ES-I3 (cell line): ENCODE data around the gene LGALS7.

ENCODE experiments used
- H3K36me3 ChIP-seq: 2 replicates; pipeline ENCODE4 v1.6.1; 2013; ENCODE audit warnings: mild to moderate bottlenecking, low read length, control low read depth, moderate library complexity; ENCODE audit not compliant: insufficient read depth
- H3K4me1 ChIP-seq: 2 replicates; pipeline ENCODE4 v1.6.1; 2013; ENCODE audit warnings: mild to moderate bottlenecking, control low read depth, low read length; ENCODE audit not compliant: insufficient read depth
- H3K9ac ChIP-seq: 2 replicates; pipeline ENCODE4 v1.6.1; 2013; ENCODE audit warnings: low read depth, mild to moderate bottlenecking, low read length, moderate library complexity
- H3K9me3 ChIP-seq: 2 replicates; pipeline ENCODE4 v1.6.1; 2013; ENCODE audit warnings: mild to moderate bottlenecking, low read length, moderate library complexity; ENCODE audit not compliant: control insufficient read depth, insufficient read depth

LGALS7 gene

GRCh38 chr19:38743394-38744297 is 29.7 kb downstream of the LGALS7 start:
- Histone ChIP-seq H3K4me1 (no peaks in the 10 kb centered on the region; the same call in 1 of the 2 replicates), H3K9me3 (no peaks in the 10 kb centered on the region), H3K9ac (no peak overlapping the region), H3K36me3 (no peaks in the 10 kb centered on the region)

GRCh38 chr19:38742906-38743305 is 30.4 kb downstream of the LGALS7 start:
- Histone ChIP-seq H3K9ac (no peak overlapping the region), H3K4me1 (no peaks in the 10 kb centered on the region; the same call in 1 of the 2 replicates), H3K9me3 (no peaks in the 10 kb centered on the region), H3K36me3 (no peaks in the 10 kb centered on the region)

- Histone ChIP-seq H3K4me1 (no peaks in the 10 kb centered on the region; the same call in 1 of the 2 replicates), H3K9me3 (no peaks in the 10 kb centered on the region), H3K9ac (no peak overlapping the region), H3K36me3 (no peaks in the 10 kb centered on the region)
These were observed 31.0 kb downstream of the LGALS7 start for GRCh38 chr19:38742296-38742695.

- Histone ChIP-seq H3K36me3 (no peaks in the 10 kb centered on the region), H3K9me3 (no peaks in the 10 kb centered on the region), H3K9ac (no peak overlapping the region), H3K4me1 (no peaks in the 10 kb centered on the region; the same call in 1 of the 2 replicates)
These were observed 31.6 kb downstream of the LGALS7 start for GRCh38 chr19:38741670-38742069.

- H3K9ac ChIP-seq = no peak overlapping the region
- no peaks in the 10 kb centered on the region for H3K9me3 ChIP-seq
- no peaks in the 10 kb centered on the region; the same call in 1 of the 2 replicates for H3K4me1 ChIP-seq
- H3K36me3 ChIP-seq = no peaks in the 10 kb centered on the region
These were observed 32.4 kb downstream of the LGALS7 start for GRCh38 chr19:38740932-38741331.

GRCh38 chr19:38740257-38740592 is 33.1 kb downstream of the LGALS7 start:
- Histone ChIP-seq H3K9me3 (no peaks in the 10 kb centered on the region), H3K4me1 (no peaks in the 10 kb centered on the region; the same call in 1 of the 2 replicates), H3K9ac (no peak overlapping the region), H3K36me3 (no peaks in the 10 kb centered on the region)

GRCh38 chr19:38739440-38740256 is 33.7 kb downstream of the LGALS7 start:
- H3K9ac ChIP-seq = no peak overlapping the region
- no peaks in the 10 kb centered on the region for H3K36me3 ChIP-seq
- no peaks in the 10 kb centered on the region; the same call in 1 of the 2 replicates for H3K4me1 ChIP-seq

GRCh38 chr19:38737921-38738737 is 35.2 kb downstream of the LGALS7 start:
- no peaks in the 10 kb centered on the region for H3K36me3 ChIP-seq
- no peaks in the 10 kb centered on the region; the same call in 1 of the 2 replicates for H3K4me1 ChIP-seq
- no peak overlapping the region for H3K9ac ChIP-seq
- H3K9me3 ChIP-seq = no peaks in the 10 kb centered on the region

More at GRCh38 chr19:38739440-38740256, 33.7 kb downstream of the LGALS7 start:
- no peaks in the 10 kb centered on the region for H3K9me3 ChIP-seq

- Histone ChIP-seq H3K36me3 (no peaks in the 10 kb centered on the region), H3K9ac (peak overlapping the region; percentile 25; the same call in 1 of the 2 replicates), H3K9me3 (no peaks in the 10 kb centered on the region), H3K4me1 (peaks cover 2% of the 10 kb centered on the region; the same call in 1 of the 2 replicates)
These were observed 35.9 kb downstream of the LGALS7 start for GRCh38 chr19:38737281-38737865.

- H3K9ac ChIP-seq = peak overlapping the region; percentile 57; the same call in 1 of the 2 replicates
- H3K36me3 ChIP-seq = no peaks in the 10 kb centered on the region
- peaks cover 2% of the 10 kb centered on the region; the same call in 1 of the 2 replicates for H3K4me1 ChIP-seq
These were observed 36.7 kb downstream of the LGALS7 start for GRCh38 chr19:38736413-38737280.

GRCh38 chr19:38736036-38736412 is 37.3 kb downstream of the LGALS7 start:
- Histone ChIP-seq H3K4me1 (peaks cover 2% of the 10 kb centered on the region; the same call in 1 of the 2 replicates), H3K9me3 (no peaks in the 10 kb centered on the region), H3K9ac (peak overlapping the region; percentile 57; the same call in 1 of the 2 replicates), H3K36me3 (peaks cover 4% of the 10 kb centered on the region; the same call in 1 of the 2 replicates)

More at GRCh38 chr19:38736413-38737280, 36.7 kb downstream of the LGALS7 start:
- no peaks in the 10 kb centered on the region for H3K9me3 ChIP-seq

GRCh38 chr19:38735257-38735686 is 38.0 kb downstream of the LGALS7 start:
- H3K36me3 ChIP-seq = peaks cover 4% of the 10 kb centered on the region; the same call in 1 of the 2 replicates
- no peaks in the 10 kb centered on the region for H3K9me3 ChIP-seq
- peak overlapping the region; percentile 65; the same call in 1 of the 2 replicates for H3K9ac ChIP-seq
- peaks cover 2% of the 10 kb centered on the region; the same call in 1 of the 2 replicates for H3K4me1 ChIP-seq
